LHCN-M2 (cell line): ENCODE measurements around the gene GATA2. TPM values are rescaled to one million over a fixed set of nuclear protein-coding genes. Genes with fewer than 3 reads are reported as not detected.

Source experiments
- DNase-seq: peaks from one replicate; pipeline ENCODE4 v3.0.0-alpha.2; 2012; ENCODE audit warnings: low read depth
- total RNA-seq: library from RNA; depleted of rRNA; stranded (reverse); fragments of >200 nt; gene quantifications from 2 replicates; pipeline ENCODE4 v1.2.3, GENCODE V29; 2014

Gene GATA2
- total RNA-seq, 1 experiment from 2014 or later, result 0.17 TPM

DNA sequence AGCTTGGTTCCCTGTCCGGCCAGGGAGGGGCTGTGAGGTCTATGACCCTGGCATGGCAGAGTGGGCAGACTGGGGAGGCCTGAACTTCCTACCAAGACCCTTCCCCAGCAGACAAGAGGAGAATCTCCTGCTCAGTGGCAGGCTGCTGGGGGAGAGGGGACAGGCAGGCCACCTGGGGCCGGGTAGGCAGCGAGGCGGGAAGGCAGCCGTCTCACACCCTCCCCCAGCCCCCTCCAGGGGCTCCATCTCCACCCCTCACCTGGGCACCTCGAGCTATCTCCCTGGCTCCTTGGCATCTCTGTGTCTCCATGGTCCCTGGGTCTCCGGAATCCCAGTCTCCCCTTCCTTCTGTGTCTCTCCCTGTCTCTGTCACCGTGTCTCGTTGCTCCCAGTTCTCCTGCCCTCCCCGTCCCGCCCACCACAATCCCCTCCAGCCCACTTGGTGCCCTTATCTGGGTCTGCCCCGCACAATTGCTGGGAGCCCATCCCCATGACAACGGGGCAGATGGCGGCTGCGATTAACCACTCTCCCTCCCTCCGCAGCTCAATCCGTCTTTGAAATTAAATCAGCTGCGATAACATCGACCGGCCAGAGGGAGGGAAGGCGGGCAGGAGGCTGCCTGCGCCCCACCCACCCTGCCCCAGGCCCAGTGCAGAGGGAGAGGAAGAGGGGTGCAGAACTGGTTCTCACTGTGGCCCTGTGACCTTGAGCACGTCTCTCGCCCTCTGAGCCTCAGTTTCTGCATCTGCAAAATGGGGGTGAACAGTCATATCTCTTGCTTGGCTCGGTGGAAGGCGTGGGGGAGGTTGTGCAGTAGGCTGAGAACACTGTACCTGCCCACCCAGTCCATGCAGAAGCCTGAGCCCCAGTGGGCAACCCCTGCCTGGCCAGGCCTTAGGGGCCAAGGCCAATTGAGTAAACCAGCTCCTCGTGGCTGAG is 36.0 kb downstream of the GATA2 start:
- DNase-seq, result no peak

DNA sequence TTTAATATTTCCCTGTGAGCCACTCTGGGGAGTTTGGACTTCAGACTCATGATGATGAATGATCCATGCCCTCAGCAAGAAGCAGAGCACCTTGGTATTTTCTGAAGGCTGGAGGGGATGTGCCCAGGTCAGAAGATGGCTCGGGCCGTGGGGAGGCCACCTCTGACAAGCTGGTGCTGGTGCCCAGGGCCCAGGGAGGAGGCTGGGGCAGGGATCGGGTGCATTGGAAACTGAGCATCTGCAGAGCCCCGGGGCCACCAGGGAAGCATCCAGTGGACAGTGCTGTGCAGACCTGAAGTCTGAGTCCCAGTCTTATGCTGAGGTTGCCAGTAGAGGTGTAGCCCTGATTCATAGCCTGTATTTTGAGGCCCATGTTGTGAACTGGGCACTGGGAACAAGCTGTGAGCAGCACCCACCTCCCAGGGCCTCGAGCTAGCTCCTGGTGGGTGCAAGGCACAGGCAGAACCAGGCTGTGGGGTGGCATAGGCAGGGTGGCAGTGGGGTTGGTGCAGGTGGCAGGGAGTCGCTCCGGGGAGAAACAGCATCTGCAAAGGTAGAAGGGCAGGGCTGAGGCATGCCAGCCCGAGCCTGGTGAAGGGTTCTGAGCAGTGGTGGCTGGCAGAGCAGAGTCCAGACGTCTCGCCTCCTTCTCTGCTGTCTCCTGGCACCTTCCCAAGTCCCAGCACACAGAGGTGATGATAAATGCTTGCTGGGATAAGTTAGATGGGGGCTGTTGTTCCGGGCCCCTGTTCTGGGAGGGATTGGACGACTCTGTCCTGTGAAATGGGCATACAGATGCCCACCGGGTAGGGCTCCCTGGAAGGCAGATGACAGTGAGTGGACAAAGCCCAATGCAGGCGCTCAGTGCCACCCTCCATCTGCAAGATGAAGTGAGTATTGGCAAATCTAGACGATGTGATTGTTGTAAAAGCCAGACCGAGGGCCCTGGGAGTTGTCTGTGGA is 36.9 kb downstream of the GATA2 start:
- DNase-seq, result no peak

DNA sequence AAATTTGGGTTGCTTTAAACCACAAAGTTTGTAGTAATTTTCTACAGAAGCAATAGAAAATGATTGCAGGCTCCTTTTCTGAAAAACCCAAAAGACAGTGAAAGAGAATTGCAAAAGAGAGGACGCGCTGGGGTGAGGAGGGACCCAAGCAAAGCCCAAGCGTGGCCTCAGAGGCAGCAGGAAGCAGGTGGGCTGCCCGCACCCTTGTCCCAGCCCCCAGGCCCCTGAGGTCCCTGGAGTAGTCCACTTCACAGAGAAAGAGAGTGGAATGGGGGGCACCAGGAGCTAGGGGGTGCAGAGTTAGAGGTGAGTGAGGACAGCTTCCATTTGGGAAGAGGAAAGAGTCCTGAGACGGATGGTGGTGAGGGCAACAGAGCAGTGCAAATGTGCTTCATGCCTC is 37.9 kb downstream of the GATA2 start:
- DNase-seq, result no peak

DNA sequence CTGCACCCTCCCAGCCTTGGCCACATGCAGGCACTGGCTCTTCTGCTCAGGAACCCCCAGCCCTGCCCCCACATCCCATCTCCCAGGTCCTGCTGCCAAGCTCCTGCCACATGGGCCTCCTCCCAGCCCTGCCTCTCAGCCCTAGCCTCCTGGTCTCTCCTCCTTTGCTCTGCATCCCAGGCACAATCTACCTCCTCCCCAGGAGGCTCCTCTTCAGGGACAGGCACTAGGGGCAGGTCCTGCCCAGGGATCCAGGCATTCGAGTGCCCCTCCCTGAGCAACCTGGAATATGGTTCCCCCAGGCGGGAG is 38.7 kb downstream of the GATA2 start:
- no peak for DNase-seq

DNA sequence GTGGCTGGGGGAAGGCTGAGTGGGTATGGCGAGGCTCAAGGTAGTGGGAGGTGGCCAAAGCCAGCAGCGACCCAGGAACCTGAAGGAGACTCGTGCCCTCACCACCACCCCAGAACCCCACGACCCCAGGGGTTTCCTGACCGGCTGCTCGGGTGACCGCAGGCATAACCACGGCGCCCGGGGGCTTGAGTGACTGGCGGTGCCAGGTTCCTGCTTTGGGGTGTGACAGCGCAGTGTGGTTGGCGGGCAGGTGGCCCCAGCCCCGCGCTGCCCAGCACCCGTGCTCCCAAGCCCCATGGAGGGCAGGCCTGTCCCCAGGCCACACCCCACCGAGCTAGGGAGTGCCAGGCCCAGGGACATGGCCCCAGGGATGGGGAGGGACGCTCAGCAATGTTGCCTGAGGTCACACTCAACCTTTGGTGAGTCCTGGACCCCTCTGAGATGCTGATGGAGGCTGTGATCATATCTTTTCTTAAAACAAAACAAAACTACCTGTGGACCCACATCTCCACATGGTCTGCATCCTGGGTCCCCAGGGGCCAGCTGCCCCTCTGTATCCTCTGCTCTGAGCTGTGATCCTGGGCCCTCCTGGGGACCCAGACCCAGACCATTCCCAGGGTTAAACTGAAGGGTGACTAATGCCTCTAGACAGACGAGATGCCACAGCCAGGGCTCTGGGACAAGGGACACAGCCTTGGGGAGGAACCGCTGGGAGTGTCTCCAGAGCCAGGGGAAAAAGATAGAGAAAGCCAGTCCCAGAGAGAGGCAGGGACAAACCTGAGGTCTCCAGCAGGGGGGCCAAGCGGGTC is 39.3 kb downstream of the GATA2 start:
- DNase-seq, result no peak

DNA sequence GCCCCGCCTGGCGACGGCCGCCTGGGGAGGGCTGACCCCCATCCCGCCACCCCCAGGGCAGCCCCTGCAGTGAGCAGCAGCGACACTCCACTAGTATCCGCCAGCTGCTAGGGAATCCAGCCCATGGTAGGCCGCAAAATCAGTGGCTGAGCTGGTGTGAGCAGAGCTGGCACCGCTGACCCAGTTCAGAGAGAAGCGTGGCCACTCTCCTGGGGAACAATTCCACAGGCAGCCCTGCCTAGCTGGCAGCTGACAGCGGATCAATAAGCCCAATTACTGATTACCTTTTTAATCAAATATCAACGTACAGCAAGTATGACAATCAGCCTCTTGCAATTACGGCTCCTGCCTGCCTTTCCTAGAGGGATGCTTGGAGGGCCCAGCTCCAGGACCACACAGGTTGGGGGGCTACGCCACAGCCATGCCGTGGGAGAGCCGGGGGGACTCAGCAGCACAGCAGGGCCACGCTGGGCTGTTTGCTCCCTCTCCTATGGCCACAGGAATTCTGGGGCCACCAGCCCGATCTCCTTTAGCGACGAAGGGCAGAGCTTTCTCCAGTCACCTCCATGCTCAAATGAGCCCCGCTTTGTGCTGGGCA is 40.2 kb downstream of the GATA2 start:
- no peak for DNase-seq

DNA sequence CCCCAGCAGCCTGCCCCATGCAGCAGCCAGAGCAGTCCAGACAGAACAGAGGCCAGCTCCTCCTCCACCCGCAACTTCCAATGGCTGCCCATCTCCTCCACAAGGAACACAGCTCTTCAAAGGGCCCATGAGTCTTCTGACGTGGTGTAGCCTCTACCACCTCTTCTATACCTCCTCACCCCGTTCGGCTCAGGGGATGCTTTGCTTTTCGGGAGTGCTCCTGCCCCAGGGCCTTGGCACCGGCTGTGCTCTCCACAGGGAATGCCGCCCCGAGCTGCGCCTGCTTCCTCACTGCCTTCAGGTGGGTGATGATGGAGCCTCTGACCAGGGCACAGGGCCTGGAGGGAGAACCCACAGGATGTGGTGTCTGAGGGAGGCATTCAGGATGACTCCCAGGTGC is 40.9 kb downstream of the GATA2 start:
- DNase-seq, result no peak

DNA sequence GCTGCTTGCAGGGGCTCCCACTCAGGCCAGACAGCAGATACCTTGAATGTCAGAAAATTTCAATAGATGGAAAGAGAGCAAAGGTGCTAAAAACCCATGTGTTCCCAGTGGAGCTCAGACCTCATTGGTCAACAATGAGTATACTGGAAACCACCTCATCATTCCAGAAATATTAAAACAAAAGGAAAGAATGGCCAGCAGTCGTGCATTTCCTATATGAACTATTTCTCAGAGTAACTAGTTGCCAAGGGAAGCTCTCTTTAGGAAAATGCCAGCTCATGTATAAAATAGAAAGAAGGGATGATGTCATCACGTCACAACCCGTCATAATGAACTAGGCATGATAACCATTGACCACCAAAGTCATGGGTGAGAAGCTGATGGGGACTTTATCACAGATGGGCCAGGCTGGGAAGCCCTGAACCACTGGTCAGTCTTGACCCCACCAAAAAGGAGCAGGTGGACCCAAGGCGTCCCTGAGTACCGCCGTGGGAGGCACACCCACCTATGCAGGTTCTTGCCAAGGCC is 43.8 kb downstream of the GATA2 start:
- DNase-seq, result no peak

DNA sequence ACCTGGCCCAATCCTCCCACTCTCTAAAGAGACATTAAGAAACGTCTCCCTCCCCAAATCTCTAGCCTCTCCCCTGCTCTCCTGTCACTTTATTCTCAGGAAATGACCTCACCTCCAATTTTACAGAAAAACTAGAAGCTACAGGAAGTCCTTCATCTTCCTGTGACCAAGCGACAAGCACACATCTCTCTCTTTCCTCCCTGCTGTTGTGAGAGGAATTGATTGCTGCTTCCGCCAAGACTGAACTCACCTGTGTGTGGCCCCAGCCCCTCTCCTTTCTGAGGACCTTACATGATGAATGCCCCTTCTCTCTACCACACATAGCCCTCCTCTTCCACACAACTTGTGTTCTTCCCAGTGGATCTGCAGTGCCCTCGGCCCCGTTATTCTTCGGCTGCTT is 44.5 kb downstream of the GATA2 start:
- no peak for DNase-seq

DNA sequence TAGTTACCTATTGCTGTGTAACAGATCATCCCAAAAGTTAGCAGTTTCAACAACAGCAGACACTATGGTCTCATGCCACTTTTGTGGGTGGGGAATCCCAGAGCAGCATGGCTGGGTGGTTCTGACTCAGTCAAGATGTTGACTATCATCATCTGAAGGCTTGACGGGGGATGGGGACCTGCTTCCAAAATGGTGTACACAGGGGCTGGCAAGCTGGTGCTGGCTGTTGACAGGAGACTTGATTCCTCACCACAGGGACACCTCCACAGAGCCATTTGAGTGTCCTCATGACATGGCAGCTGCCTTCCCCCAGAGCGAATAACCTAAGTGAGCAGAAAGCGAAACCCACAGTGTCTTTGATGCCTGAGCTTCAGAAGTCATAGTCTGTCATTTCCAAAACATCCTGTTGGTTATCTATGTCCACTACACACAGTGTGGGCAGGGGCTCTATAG is 45.4 kb downstream of the GATA2 start:
- DNase-seq, result no peak

DNA sequence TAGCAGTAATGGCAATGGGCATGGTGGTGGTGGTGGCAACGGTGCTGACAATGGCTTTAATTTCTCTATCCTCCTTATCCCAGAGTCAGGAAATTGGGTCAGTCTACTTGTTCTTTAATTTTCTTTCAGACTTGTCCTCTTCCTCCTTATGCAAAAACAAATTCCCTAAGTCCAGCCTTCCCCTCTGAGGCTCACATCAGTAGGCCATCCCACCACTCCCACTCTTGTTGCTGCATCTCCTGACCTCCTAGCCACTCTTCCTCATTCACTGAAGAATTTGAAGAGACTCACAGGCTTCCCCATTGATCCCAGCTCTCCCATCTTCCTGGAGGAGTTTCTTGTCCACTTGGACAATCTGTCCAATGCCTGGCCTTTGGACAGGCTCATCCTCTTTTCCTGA is 46.2 kb downstream of the GATA2 start:
- no peak for DNase-seq

DNA sequence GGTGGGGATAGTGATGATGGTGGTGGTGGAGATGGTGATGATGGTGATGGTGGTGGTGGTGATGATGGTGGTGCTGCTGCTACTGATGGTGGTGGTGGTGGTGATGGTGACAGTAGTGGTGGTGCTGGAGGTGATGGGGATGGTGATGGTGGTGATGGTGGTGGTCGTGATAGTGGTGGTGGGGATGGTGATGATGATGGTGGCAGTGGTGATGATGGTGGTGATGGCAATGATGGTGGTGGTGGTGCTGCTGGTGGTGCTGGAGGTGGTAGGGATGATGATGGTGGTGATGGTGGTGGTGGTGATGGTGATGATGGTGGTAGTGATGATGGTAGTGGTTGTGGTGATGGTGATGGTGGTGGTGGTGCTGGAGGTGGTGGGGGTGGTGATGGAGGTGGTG is 47.6 kb downstream of the GATA2 start:
- no peak for DNase-seq

DNA sequence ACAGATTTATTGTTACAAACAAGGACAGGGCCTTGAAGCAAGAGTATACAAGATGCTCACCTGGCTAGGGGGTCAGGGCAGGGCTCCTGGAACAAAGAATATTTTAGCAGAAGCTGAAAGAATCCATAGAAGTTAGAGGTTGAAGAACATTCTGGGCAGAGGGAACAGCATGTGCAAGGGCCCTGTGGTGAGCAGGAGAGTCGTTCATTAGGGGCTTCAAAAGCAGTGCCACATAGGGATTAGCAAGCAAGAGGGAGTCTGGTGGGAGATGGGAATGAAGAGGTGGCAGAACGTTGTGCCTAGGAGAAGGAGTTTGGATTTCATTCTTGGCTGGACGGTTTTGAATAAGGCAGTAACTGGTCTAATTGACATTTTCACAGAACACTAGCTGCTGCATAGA is 49.2 kb downstream of the GATA2 start:
- no peak for DNase-seq

DNA sequence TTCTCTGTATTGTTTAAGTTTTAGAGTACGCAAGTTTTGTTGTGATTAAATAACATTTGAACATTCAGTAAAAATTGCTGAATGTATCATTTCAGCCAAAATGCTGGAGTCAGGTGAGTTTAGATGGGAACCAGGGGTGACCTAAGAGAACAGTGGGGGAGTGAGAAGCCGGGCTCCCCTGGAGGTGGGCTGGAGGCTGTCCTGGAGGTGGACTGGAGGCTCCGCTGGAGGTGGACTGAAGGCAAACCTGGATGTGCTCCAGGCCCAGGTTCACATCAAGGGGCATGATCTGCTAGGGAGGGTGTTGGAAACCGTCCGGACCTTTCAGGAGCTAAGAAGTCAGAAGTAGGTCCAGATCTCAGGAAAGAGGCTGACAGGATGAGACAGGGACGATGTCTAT is 50.1 kb downstream of the GATA2 start:
- DNase-seq, result no peak

DNA sequence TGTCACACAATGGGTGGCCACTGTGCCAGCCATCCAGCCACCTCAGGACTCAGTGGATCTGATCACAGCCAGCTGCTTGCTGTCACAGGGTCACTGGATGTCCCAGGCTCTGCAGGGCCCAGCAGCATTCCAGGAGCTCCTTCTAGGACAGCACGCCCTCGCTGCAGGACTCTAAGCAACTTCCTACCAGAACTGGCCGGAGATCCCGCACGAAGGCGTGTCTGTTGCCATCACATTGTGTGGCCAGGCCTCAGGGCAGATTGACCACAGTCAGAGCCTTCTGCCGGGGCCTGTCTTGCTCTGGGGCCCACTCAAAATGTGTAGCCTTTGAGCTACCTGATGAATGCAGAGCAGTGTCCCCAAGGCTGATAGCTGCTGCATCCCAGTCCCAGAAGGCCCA is 50.9 kb downstream of the GATA2 start:
- DNase-seq, result no peak

DNA sequence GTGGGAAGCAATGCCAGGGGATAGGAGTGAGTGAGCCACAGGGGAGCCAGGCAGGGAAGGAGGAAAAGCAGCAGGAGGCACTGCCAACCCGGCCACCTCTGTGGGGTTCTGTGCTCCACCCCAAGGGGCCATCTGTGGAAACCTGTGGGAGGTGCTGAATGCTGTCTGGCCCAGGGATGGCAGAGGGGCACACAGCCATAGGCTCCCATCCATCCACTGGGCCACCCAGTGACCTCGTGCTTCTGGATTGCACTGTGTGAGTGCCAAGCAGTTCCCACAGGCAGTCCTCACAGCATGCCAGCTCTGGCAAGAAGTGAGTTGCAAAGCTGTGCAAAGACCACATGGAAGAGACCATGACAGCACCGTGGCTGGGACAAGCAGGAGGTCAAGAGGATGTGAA is 53.8 kb downstream of the GATA2 start:
- no peak for DNase-seq

DNA sequence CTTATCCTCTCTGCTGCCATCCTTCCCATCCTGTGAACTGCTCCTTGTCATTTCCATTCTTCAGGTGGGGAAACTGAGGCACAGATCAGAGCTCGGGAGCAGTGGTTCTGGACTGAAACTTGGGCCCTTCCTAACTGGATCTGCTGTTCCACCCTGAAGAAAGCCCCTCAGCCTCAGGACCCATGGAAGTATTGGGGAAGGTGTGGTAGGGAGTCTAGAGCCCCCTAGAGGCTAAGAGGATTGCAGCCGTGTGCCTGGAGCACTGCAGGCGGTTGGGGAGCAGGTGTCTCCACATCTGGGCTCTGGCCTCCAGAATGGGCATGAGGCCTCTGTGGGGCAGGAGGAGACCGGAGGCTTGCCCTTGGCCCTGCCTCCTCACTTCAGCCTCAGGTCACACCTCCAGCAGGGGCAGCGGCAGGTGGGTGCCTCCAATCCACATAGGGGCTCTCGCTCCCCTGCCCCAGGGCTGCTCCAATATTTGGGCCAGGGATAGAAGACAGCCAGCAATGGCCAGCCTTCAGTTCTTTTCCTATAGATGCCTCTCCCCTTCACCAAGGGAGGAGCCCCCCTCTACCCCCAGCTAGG is 54.4 kb downstream of the GATA2 start:
- DNase-seq, result no peak

DNA sequence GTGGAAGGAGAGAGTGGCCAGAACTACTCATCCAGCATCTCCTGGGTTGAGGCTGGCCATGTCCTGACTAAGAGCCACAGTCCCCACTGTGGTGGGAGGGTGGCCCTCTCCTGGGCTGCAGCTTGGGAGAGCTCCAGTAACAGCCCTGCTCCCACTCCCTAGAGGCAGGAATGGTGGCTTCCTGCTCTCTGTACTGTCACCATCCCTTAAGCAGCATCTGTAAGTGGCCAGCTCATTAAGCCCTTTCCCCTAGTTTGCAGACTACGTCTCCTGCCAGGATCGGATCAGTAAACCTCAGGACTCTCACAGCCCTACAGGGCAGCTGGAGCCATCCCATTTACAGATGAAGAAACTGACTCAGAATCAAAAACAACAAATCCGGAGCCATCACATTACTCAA is 56.8 kb downstream of the GATA2 start:
- no peak for DNase-seq

DNA sequence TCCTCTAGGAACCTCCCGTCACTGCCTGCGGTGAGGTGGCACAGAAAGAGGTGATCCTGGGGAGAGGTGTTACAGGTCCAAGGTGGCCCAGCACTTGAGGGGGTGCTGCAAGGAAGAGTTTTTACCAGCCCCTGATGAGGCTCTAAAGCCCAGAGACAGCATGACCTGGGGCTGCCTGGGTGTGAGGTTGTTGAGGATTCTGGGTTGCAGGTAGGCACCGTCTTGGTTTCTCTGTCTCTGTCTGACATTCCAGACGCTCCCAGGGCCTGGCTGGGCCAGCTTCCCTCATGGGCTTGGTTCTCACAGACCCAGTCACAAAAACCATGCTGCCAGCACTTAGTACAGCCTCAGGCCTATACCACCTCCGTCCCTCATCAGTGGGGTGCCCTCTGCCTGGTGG is 57.4 kb downstream of the GATA2 start:
- DNase-seq, result no peak

DNA sequence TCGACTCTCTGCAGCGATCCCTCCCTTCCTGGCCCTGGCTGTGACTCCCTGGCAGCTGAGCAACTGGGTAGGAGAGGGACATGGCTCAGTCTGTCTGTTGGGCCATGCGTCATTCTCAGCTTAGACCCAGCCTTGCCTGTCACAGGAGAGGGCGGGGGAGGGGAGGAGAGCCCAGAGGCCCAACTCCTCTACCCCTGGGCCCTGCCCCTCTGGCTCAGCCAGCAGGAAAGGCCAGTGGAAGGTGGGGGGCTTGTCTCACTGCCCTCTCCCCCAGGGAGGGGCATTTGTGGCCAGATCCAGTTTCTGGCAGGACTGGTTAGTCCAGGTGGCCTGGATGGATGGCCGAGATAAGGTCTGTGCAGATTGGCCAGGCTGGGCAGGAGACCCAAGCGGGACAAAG is 57.9 kb downstream of the GATA2 start:
- no peak for DNase-seq

DNA sequence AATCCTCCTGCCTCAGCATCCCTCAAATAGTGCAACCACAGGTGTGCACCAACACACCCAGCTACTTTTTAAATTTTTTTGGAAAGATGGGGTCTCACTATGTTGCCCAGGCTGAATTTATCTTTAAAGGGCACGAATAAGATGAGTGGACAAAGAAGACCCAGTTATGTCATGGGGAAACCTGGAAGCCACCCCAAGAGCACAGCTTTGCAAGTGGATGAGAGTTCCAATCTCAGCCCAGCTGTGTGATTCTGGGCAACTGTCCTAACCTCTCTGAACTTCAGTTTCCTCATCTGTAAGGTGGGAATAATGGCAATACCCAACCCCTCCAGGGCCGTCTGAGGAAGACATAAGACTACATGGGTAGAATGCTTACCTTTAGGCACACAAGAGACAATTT is 58.5 kb downstream of the GATA2 start:
- no peak for DNase-seq
